IPS-NIHi7 (cell line): ENCODE measurements around the gene ZNF438.
"Not testable (repeated sequence)": the region's sequence is repeated elsewhere in the genome, so short reads cannot be mapped to it uniquely, and the experiment has no call there.

Experiments
- DNase-seq: peaks from one replicate; pipeline ENCODE4 v3.0.0; 2012; ENCODE audit warnings: mixed read lengths; ENCODE audit errors: extremely low spot score

The ZNF438 gene

DNA sequence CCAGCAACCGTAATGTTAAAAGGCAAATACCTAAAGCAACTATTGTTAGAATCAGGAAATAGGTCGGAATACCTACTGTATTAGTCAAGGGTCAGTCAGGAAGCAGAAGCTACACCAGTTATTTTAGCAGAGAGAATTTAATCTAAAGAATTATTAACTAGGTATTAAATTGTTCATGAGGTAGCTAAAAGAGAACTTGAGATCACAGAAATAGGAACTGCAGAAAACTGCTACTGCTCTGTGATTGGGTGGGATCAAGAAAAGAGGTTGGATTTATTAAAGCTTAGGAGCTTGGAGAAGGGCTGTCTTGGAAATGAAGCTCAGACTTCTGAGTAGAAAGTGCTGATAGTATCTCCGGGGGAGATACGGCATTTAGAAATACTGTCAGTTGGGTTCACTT is 20.0 kb upstream of the ZNF438 start:
- DNase-seq, result no peak

DNA sequence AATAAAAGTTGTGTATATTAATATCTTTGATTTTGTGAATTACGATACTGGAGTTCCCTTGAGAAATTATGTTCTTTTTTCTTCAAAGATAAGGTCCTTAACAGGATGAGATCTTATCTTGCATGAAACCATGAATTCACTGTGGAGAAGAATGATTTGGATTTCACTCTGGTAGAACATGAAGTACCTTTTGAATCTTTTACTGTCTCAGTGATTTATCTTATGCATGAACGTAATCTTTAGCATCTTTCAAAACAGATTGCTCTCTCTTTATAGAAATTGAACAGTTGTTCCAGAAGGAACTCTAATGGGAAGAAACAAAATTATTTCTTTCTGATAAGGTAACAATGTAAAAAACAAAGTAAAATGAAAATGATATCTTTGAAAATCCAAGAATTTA is 11.0 kb upstream of the ZNF438 start:
- DNase-seq, result no peak

- no peak for DNase-seq
Measured at GRCh38 chr10:31041011-31041410, 9.3 kb upstream of the ZNF438 start.

GRCh38 chr10:31039006-31039405 is 7.3 kb upstream of the ZNF438 start:
- not testable (repeated sequence) for DNase-seq

GRCh38 chr10:31037749-31038148 is 6.1 kb upstream of the ZNF438 start:
- no peak for DNase-seq

DNA sequence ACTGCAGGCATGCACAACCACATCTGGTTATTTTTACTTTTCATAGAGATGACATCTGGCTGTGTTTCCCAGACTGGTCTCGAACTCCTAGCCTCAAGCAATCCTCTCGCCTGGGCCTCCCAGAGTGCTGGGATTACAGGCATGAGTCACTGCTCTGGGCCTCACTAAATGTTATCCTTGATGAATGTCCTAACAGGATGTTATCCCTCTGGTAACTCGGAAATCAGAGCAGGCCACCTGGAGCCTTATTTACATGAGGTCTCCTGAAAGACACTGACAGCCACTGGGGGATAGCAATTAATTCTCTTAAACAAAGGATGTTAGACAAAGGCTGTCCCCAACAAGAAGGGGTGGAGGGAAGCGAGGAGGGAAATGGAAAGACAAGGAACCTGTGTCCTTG is 4.5 kb upstream of the ZNF438 start:
- DNase-seq, result peak; percentile 36

DNA sequence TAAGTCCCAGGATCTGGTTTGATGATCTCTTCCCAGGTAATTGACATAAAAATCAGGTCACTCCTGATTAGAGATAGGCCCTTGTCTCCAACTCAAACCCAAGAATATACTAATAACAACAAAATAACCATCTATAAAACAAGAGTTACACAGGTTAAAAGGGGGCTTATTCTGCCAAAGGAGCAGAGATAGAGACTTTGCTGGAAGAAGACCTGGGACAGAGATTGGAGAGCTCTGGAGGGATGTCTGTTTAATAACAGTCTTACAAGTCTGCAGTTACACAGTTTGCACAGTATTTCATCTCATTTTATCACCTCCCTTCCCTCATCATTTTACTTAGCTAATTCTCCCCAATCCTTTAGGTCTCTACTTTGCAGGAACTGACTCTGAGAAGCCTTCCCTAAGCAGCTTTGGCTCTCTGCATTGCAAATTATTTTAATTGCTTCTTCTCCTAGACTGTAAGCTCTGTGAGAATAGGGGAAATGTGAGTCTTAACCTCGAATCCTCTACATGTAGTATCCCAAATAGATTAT is 3.7 kb upstream of the ZNF438 start:
- DNase-seq, result no peak

DNA sequence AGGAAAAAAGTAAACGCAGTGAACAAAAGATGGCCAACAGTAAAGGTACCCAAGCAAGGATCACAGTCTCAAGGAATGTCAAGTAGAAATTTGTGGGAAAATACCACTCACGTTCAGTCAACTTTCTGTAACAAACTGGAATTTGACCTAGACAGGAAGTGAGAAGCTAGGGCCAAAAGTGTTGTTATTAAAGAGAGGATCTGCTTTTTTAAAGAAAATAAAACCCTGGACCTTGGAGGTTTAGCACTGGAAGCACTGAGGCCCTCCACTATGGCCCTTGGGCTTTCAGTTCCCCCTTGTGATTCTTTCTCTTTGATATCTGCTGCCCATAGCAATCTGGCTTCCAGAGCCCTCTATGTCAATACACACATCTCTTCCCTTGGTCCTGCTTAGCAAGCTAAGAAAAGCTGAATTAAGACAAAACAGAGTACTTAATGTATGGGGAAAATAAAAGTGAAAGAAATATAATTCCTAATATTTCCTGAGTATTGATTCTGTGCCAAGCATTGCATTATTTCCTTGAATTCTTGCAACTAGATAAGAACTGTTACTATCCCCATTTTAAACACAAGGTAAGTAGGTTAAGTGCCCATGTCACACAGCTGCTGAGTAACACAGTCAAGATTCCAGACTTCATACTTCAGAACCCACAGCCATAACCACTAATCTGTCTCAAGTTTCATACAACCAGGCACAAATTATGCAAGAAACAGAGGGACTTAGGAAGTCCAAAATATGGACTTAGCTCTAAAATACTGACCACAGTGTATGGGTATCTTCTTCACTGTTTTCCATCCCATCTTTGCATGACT is 2.6 kb upstream of the ZNF438 start:
- no peak for DNase-seq

- no peak for DNase-seq
Measured at GRCh38 chr10:31033147-31033546, 1.5 kb upstream of the ZNF438 start.

- peak; percentile 93 for DNase-seq
Measured at GRCh38 chr10:31032258-31033132, 830 bp upstream of the ZNF438 start.

DNA sequence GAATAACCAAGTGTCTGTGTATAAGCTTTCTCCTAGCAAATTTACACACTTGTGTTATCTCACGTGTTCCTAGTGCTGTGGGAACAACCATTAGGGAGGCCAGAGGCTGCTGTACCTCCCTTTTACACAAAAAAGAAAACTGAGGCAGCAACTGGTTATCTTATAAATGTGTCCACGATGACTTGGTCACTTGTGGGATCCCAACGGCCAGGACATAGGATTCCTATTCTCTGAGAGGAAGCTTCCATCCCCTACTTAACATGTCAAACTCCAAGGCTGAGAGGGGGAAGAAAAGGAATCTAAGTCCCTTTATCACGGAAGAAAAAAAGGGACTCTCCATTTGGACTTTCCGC is 484 bp downstream of the ZNF438 start:
- no peak for DNase-seq

- no peak for DNase-seq
Measured at GRCh38 chr10:31030800-31031199, 865 bp downstream of the ZNF438 start.

DNA sequence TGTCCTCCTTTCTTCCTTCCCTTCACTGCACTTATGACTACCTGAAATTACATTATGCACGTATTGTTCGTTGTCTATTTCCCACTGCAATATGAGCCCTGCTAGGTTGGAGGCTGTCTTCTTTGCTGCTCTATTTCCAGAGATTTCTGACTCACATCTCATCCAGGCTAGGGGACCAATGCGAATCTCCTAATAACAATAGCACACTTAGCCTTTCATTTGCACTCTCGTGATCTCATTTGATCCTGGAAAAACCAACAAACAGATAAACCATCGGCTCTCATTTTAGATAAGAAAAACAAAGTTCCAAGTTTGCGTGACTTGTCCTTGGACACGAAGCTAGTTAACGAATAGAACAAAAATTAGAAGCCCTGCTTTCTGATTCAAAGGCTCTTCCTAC is 1.4 kb downstream of the ZNF438 start:
- no peak for DNase-seq

GRCh38 chr10:31028081-31028480 is 3.6 kb downstream of the ZNF438 start:
- DNase-seq, result no peak

GRCh38 chr10:31026279-31026678 is 5.4 kb downstream of the ZNF438 start:
- not testable (repeated sequence) for DNase-seq

DNA sequence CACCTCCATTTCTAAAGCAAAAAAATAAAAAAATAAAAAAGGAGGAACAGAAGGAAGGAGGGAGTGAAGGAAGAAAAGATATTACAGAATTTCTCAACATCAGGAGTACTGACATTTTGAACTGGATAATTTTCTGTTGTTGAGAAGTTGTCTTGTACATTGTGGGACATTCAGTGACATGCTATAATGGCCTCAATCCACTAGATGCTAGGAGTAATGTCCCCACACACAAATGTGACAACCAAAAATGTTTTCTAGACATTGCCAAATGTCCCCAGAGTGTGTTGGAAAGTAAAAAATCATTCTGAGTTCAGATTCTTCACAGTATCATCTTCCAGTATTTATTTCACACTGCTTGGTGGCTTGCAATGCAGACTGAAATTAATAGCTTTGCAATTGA is 6.5 kb downstream of the ZNF438 start:
- DNase-seq, result no peak

GRCh38 chr10:31023558-31023957 is 8.1 kb downstream of the ZNF438 start:
- DNase-seq, result no peak

- DNase-seq, result no peak
Measured at GRCh38 chr10:31020209-31020608, 11.5 kb downstream of the ZNF438 start.

- no peak for DNase-seq
Measured at GRCh38 chr10:31018962-31019361, 12.7 kb downstream of the ZNF438 start.

DNA sequence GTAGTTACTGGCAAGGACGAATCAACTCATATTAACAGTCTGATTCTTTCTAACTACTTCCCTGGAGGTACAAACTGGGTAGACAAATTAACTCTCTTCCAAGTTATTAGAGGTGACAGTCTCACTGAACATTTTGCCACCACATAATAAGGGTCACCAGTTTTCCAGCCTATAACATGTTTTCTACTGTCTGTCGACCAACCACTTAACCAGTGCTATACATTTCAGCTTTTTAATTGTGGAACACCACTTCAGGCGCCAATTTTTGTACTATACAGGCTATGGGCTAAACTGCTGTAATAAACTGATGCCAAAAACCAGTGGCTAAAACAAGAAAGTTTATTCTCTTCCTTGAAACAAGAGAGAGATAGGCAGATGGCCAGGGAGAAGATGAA is 13.3 kb downstream of the ZNF438 start:
- DNase-seq, result no peak

DNA sequence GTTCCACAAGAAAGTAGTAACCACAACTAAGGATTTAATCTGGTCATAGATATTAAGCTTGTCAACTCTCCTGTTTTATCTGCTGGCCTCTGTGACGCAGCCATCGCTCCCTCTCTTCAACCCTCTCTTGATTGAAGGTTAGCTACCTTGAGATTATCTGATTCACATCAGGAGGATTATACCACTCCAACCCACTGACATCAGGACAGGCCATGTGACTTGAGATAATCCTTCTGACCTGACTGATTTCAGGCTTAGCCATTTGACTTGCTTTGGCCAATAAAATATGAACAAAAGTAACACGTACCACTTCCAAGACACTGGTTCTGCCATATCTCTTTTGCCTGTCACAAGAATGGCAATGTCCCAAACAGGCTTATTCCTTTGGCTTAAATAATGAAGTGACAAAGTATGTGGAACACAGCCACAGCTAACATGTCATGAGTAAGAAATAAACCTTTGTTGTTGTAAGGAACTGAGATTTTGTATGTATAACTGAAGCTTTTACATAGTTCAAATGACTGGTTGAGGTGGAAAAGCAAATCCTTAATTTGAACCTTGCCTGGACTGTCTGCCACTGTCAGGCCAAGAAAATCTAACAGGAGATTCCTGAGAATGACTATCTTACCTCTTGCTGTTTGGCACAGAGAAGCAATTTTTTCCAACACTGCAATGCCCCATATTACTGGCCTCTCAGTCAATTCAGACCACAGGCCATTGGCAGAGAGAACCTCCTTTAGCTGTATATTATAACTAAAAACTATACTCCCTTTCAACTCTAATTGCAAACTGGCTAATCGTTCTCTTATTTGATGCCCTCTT is 13.9 kb downstream of the ZNF438 start:
- no peak for DNase-seq
